ENCODE results near the gene SLC27A5.
"Not testable (repeated sequence)": the region's sequence is repeated elsewhere in the genome, so short reads cannot be mapped to it uniquely, and the experiment has no call there.

GRCh38 chr19:58542641-58543372, 31.0 kb upstream of the SLC27A5 start:
- TF ChIP-seq CTCF, POLR2A (IDR thresholded peaks at IDR 0.05): not testable (repeated sequence)

Data from testis (tissue), 2 donors.